GM23338 (cell line): ENCODE measurements around the gene GPR89B. TPM values are rescaled to one million over a fixed set of nuclear protein-coding genes. Genes with fewer than 3 reads are reported as not detected.

ENCODE experiments used
- ATAC-seq: fragments of 200-7000 bp; cut with Tn5 transposase; 3 replicates; pipeline ENCODE4 v1.9.1; 2020
- DNase-seq: peaks from one replicate; pipeline ENCODE4 v3.0.0-alpha.2; 2015; ENCODE audit warnings: low spot score
- H2AFZ ChIP-seq: fragments of 200-600 bp; sonication (generic); 2 replicates; pipeline ENCODE4 v1.8.0; 2016; ENCODE audit warnings: antibody characterized with exemption, mild to moderate bottlenecking, moderate library complexity
- H3F3A ChIP-seq: fragments of 200-600 bp; sonication (generic); replicated peaks from 2 replicates; pipeline ENCODE4 v1.8.0; 2017; ENCODE audit warnings: antibody characterized with exemption, mixed run types, low read depth
- H3K27ac ChIP-seq: fragments of 200-600 bp; sonication (generic); 2 replicates; pipeline ENCODE4 v1.6.1; 2016; ENCODE audit warnings: low read depth
- H3K27me3 ChIP-seq: fragments of 200-600 bp; sonication (generic); 2 replicates; pipeline ENCODE4 v1.8.0; 2016; ENCODE audit warnings: mild to moderate bottlenecking, mixed run types, moderate library complexity; ENCODE audit not compliant: insufficient read depth
- H3K36me3 ChIP-seq: fragments of 200-600 bp; sonication (generic); 2 replicates; pipeline ENCODE4 v1.8.0; 2016; ENCODE audit warnings: mild to moderate bottlenecking; ENCODE audit not compliant: insufficient read depth
- H3K4me1 ChIP-seq: fragments of 200-600 bp; sonication (generic); 2 replicates; pipeline ENCODE4 v1.8.0; 2016; ENCODE audit warnings: mild to moderate bottlenecking, moderate library complexity; ENCODE audit not compliant: insufficient read depth
- H3K4me2 ChIP-seq: fragments of 200-600 bp; sonication (generic); 2 replicates; pipeline ENCODE4 v1.7.1; 2017; ENCODE audit warnings: mixed run types
- H3K4me3 ChIP-seq: fragments of 200-600 bp; sonication (generic); 2 replicates; pipeline ENCODE4 v1.6.1; 2016; ENCODE audit warnings: mixed run types
- H3K79me2 ChIP-seq: fragments of 200-600 bp; sonication (generic); replicated peaks from 2 replicates; pipeline ENCODE4 v1.8.0; 2017; ENCODE audit warnings: mild to moderate bottlenecking; ENCODE audit not compliant: insufficient read depth
- H3K9me2 ChIP-seq: fragments of 200-600 bp; sonication (generic); 2 replicates; pipeline ENCODE4 v1.8.0; 2017; ENCODE audit not compliant: insufficient read depth
- H4K20me1 ChIP-seq: fragments of 200-600 bp; sonication (generic); replicated peaks from 2 replicates; pipeline ENCODE4 v1.8.0; 2017; ENCODE audit warnings: mild to moderate bottlenecking; ENCODE audit not compliant: insufficient read depth
- H3K27ac Mint-ChIP-seq: 2 replicates; pipeline ENCODE4 v1.8.0; 2020; ENCODE audit warnings: inconsistent platforms, mild to moderate bottlenecking, moderate library complexity, mixed read lengths
- H3K27me3 Mint-ChIP-seq: 3 replicates; pipeline ENCODE4 v1.8.0; 2022; ENCODE audit warnings: low read depth, mild to moderate bottlenecking, moderate library complexity, mixed read lengths, inconsistent platforms; ENCODE audit not compliant: insufficient read depth, poor library complexity
- H3K36me3 Mint-ChIP-seq: 3 replicates; pipeline ENCODE4 v1.8.0; 2021; ENCODE audit warnings: low read depth, mild to moderate bottlenecking, inconsistent platforms, moderate library complexity, mixed read lengths
- H3K4me1 Mint-ChIP-seq: 3 replicates; pipeline ENCODE4 v1.8.0; 2020; ENCODE audit warnings: mild to moderate bottlenecking, inconsistent platforms, mixed read lengths
- H3K4me3 Mint-ChIP-seq: 3 replicates; pipeline ENCODE4 v1.8.0; 2021; ENCODE audit warnings: moderate library complexity, mild to moderate bottlenecking, inconsistent platforms, mixed read lengths
- H3K9me3 Mint-ChIP-seq: 3 replicates; pipeline ENCODE4 v1.8.0; 2020; ENCODE audit warnings: moderate library complexity, mild to moderate bottlenecking, inconsistent platforms, mixed read lengths
- CREB1 ChIP-seq: fragments of 250-450 bp; sonication (Bioruptor Pico); IDR thresholded peaks from 2 replicates; pipeline ENCODE4 v1.5.0; 2020; ENCODE audit warnings: low read depth, mild to moderate bottlenecking, moderate library complexity
- EZH2 ChIP-seq: fragments of 200-600 bp; sonication (generic); IDR thresholded peaks from one replicate; pipeline ENCODE4 v1.8.0; 2017; ENCODE audit warnings: antibody characterized with exemption, mild to moderate bottlenecking, low read depth; ENCODE audit not compliant: unreplicated experiment
- EZH2phosphoT487 ChIP-seq: fragments of 200-600 bp; sonication (generic); IDR thresholded peaks from one replicate; pipeline ENCODE4 v1.8.1; 2018; ENCODE audit warnings: antibody characterized with exemption; ENCODE audit not compliant: unreplicated experiment
- JUNB ChIP-seq: IDR thresholded peaks from one replicate; pipeline ENCODE4 v1.6.1; 2016; ENCODE audit warnings: antibody characterized with exemption; ENCODE audit not compliant: unreplicated experiment
- NANOG ChIP-seq: IDR thresholded peaks from 2 replicates; pipeline ENCODE4 v1.6.1; 2016; ENCODE audit warnings: antibody characterized with exemption, borderline replicate concordance
- POLR2AphosphoS5 ChIP-seq: IDR thresholded peaks from 2 replicates; pipeline ENCODE4 v1.6.1; 2016; ENCODE audit warnings: antibody characterized with exemption, low read depth
- STAT1 ChIP-seq: IDR thresholded peaks from one replicate; pipeline ENCODE4 v1.6.1; 2016; ENCODE audit warnings: antibody characterized with exemption; ENCODE audit not compliant: unreplicated experiment
- ZNF114 ChIP-seq: fragments of 250-450 bp; sonication (Bioruptor Pico); IDR thresholded peaks from 2 replicates; pipeline ENCODE4 v1.5.0; 2020; ENCODE audit warnings: mild to moderate bottlenecking, moderate library complexity
- ZNF331 ChIP-seq: fragments of 250-450 bp; sonication (Bioruptor Pico); IDR thresholded peaks from 2 replicates; pipeline ENCODE4 v1.5.0; 2020; ENCODE audit warnings: low read depth, mild to moderate bottlenecking, moderate library complexity
- polyA plus RNA-seq: library from polyadenylated mRNA; unstranded; fragments of >200 nt; fragmentation: Nextera tagmentation; extraction: Ambion mirVana; gene quantifications from 2 replicates; pipeline ENCODE4 v1.2.1, GENCODE V29; 2016
- total RNA-seq: library from RNA; depleted of rRNA; stranded (reverse); fragments of >200 nt; shearing (Covaris generic); gene quantifications from 2 replicates; pipeline ENCODE4 v1.2.3, GENCODE V29; 2014
- TF ChIP-seq, protein P1 (sequence below): fragments of 250-450 bp; sonication (Bioruptor Pico); IDR thresholded peaks from 2 replicates; pipeline ENCODE4 v1.5.0; 2020; ENCODE audit warnings: mild to moderate bottlenecking, moderate library complexity
- TF ChIP-seq, protein P2 (sequence below), 2 experiments: fragments of 200-600 bp in 1 of 2; sonication (generic) in 1 of 2; conservative IDR thresholded peaks; 2 replicates each; pipeline versions ENCODE4 v1.5.1 to v1.6.1; 2016 to 2017; ENCODE audit warnings: antibody characterized with exemption in 2 of 2, low read depth in 2 of 2, mild to moderate bottlenecking in 2 of 2, moderate library complexity in 1 of 2
- TF ChIP-seq, protein P3 (sequence below): IDR thresholded peaks from one replicate; pipeline ENCODE4 v1.6.1; 2018; ENCODE audit warnings: antibody characterized with exemption; ENCODE audit not compliant: unreplicated experiment
- TF ChIP-seq, protein P4 (sequence below): IDR thresholded peaks from 2 replicates; pipeline ENCODE4 v1.6.1; 2016; ENCODE audit warnings: antibody characterized with exemption

GPR89B gene
- total and polyA plus RNA-seq, 2 experiments from 2014 or later: 25.7 to 27.7 TPM

DNA sequence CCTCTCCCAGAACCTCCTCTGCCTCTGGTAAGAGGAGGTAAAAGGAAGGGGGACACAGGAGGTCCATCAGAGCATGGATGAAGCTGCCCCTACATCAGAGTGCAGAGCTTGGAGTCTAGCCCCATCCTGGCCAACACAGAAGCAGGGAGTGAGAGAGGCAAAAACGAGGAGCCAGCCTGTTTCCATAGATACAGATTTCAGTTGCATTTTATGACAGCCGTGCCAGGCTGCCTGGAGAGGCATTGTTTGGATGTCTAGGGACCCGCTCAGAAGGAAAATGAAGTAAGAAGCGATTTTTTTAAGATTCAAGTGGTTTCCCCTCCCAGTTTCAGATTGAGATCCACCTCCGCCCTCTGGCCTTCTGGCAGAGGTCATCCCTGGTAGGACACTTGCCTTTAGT, 37.1 kb upstream of the GPR89B start:
- DNase-seq: no peak
- Mint-ChIP-seq H3K4me3 (no peak overlapping the region), H3K36me3 (no peaks in the 10 kb centered on the region), H3K9me3 (no peaks in the 10 kb centered on the region; the same call in 2 of the 3 replicates), H3K4me1 (peaks cover 19% of the 10 kb centered on the region), H3K27ac (no peak overlapping the region), H3K27me3 (peaks cover 3% of the 10 kb centered on the region)
- no peaks in the 10 kb centered on the region for H3K9me2 ChIP-seq
- H3K79me2 ChIP-seq: no peaks in the 10 kb centered on the region
- H3K4me3 ChIP-seq: no peak overlapping the region
- H3K27ac ChIP-seq: no peak overlapping the region
- H3K27me3 ChIP-seq: no peaks in the 10 kb centered on the region
- H4K20me1 ChIP-seq: no peaks in the 10 kb centered on the region
- no peak overlapping the region for H2AFZ ChIP-seq
- TF ChIP-seq, protein P1, sequence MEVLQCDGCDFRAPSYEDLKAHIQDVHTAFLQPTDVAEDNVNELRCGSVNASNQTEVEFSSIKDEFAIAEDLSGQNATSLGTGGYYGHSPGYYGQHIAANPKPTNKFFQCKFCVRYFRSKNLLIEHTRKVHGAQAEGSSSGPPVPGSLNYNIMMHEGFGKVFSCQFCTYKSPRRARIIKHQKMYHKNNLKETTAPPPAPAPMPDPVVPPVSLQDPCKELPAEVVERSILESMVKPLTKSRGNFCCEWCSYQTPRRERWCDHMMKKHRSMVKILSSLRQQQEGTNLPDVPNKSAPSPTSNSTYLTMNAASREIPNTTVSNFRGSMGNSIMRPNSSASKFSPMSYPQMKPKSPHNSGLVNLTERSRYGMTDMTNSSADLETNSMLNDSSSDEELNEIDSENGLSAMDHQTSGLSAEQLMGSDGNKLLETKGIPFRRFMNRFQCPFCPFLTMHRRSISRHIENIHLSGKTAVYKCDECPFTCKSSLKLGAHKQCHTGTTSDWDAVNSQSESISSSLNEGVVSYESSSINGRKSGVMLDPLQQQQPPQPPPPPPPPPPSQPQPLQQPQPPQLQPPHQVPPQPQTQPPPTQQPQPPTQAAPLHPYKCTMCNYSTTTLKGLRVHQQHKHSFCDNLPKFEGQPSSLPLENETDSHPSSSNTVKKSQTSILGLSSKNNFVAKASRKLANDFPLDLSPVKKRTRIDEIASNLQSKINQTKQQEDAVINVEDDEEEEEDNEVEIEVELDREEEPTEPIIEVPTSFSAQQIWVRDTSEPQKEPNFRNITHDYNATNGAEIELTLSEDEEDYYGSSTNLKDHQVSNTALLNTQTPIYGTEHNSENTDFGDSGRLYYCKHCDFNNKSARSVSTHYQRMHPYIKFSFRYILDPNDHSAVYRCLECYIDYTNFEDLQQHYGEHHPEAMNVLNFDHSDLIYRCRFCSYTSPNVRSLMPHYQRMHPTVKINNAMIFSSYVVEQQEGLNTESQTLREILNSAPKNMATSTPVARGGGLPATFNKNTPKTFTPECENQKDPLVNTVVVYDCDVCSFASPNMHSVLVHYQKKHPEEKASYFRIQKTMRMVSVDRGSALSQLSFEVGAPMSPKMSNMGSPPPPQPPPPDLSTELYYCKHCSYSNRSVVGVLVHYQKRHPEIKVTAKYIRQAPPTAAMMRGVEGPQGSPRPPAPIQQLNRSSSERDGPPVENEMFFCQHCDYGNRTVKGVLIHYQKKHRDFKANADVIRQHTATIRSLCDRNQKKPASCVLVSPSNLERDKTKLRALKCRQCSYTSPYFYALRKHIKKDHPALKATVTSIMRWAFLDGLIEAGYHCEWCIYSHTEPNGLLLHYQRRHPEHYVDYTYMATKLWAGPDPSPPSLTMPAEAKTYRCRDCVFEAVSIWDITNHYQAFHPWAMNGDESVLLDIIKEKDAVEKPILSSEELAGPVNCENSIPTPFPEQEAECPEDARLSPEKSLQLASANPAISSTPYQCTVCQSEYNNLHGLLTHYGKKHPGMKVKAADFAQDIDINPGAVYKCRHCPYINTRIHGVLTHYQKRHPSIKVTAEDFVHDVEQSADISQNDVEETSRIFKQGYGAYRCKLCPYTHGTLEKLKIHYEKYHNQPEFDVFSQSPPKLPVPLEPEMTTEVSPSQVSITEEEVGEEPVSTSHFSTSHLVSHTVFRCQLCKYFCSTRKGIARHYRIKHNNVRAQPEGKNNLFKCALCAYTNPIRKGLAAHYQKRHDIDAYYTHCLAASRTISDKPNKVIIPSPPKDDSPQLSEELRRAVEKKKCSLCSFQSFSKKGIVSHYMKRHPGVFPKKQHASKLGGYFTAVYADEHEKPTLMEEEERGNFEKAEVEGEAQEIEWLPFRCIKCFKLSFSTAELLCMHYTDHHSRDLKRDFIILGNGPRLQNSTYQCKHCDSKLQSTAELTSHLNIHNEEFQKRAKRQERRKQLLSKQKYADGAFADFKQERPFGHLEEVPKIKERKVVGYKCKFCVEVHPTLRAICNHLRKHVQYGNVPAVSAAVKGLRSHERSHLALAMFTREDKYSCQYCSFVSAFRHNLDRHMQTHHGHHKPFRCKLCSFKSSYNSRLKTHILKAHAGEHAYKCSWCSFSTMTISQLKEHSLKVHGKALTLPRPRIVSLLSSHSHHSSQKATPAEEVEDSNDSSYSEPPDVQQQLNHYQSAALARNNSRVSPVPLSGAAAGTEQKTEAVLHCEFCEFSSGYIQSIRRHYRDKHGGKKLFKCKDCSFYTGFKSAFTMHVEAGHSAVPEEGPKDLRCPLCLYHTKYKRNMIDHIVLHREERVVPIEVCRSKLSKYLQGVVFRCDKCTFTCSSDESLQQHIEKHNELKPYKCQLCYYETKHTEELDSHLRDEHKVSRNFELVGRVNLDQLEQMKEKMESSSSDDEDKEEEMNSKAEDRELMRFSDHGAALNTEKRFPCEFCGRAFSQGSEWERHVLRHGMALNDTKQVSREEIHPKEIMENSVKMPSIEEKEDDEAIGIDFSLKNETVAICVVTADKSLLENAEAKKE (CRISPR knock-in tag): no peak
- TF ChIP-seq STAT1: no peak
- TF ChIP-seq, protein P2, sequence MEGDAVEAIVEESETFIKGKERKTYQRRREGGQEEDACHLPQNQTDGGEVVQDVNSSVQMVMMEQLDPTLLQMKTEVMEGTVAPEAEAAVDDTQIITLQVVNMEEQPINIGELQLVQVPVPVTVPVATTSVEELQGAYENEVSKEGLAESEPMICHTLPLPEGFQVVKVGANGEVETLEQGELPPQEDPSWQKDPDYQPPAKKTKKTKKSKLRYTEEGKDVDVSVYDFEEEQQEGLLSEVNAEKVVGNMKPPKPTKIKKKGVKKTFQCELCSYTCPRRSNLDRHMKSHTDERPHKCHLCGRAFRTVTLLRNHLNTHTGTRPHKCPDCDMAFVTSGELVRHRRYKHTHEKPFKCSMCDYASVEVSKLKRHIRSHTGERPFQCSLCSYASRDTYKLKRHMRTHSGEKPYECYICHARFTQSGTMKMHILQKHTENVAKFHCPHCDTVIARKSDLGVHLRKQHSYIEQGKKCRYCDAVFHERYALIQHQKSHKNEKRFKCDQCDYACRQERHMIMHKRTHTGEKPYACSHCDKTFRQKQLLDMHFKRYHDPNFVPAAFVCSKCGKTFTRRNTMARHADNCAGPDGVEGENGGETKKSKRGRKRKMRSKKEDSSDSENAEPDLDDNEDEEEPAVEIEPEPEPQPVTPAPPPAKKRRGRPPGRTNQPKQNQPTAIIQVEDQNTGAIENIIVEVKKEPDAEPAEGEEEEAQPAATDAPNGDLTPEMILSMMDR (conservative IDR thresholded peaks at IDR 0.05; ENCODE audit: low read depth in 2 of 2): no peak
- TF ChIP-seq JUNB: no peak
- no peak for TF ChIP-seq CREB1 (CRISPR knock-in tag)
- TF ChIP-seq ZNF331 (CRISPR knock-in tag): no peak
- TF ChIP-seq EZH2phosphoT487: no peak
- TF ChIP-seq POLR2AphosphoS5: no peak
- TF ChIP-seq NANOG: no peak
- no peak for TF ChIP-seq EZH2
- TF ChIP-seq, protein P3, sequence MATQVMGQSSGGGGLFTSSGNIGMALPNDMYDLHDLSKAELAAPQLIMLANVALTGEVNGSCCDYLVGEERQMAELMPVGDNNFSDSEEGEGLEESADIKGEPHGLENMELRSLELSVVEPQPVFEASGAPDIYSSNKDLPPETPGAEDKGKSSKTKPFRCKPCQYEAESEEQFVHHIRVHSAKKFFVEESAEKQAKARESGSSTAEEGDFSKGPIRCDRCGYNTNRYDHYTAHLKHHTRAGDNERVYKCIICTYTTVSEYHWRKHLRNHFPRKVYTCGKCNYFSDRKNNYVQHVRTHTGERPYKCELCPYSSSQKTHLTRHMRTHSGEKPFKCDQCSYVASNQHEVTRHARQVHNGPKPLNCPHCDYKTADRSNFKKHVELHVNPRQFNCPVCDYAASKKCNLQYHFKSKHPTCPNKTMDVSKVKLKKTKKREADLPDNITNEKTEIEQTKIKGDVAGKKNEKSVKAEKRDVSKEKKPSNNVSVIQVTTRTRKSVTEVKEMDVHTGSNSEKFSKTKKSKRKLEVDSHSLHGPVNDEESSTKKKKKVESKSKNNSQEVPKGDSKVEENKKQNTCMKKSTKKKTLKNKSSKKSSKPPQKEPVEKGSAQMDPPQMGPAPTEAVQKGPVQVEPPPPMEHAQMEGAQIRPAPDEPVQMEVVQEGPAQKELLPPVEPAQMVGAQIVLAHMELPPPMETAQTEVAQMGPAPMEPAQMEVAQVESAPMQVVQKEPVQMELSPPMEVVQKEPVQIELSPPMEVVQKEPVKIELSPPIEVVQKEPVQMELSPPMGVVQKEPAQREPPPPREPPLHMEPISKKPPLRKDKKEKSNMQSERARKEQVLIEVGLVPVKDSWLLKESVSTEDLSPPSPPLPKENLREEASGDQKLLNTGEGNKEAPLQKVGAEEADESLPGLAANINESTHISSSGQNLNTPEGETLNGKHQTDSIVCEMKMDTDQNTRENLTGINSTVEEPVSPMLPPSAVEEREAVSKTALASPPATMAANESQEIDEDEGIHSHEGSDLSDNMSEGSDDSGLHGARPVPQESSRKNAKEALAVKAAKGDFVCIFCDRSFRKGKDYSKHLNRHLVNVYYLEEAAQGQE: no peak
- TF ChIP-seq ZNF114 (CRISPR knock-in tag): no peak
- TF ChIP-seq, protein P4, sequence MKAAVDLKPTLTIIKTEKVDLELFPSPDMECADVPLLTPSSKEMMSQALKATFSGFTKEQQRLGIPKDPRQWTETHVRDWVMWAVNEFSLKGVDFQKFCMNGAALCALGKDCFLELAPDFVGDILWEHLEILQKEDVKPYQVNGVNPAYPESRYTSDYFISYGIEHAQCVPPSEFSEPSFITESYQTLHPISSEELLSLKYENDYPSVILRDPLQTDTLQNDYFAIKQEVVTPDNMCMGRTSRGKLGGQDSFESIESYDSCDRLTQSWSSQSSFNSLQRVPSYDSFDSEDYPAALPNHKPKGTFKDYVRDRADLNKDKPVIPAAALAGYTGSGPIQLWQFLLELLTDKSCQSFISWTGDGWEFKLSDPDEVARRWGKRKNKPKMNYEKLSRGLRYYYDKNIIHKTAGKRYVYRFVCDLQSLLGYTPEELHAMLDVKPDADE: no peak
- no peaks in the 10 kb centered on the region for H3F3A ChIP-seq
- ATAC-seq: no peak
- H3K4me2 ChIP-seq: no peak overlapping the region
- H3K36me3 ChIP-seq: no peaks in the 10 kb centered on the region
- H3K4me1 ChIP-seq: 0 out of 2 replicates have a peak, but pooled peaks cover 4% of the 10 kb centered on the region
